Measurements from ENCODE around the gene CD3G. TPM values are rescaled to one million over a fixed set of nuclear protein-coding genes. Genes with fewer than 3 reads are reported as not detected.

CD3G gene
- polyA plus RNA-seq, 1 donor from 2014 or later, result 12.9 TPM

GRCh38 chr11:118314988-118315411, 29.1 kb upstream of the CD3G start:
- peaks cover 2% of the 10 kb centered on the region for H3K36me3 Mint-ChIP-seq
- no peaks in the 10 kb centered on the region for H3K27me3 Mint-ChIP-seq
- H3K27ac Mint-ChIP-seq, result peak overlapping the region in 2 of 3 donors; percentile 14 to 73
- peaks cover 44 to 59% (median 54%) of the 10 kb centered on the region in 3 donors for H3K4me1 Mint-ChIP-seq
- peak overlapping the region in 1 of 4 donors; percentile 89 for H3K4me3 Mint-ChIP-seq
- peaks cover 0 to 3% (median 0%) of the 10 kb centered on the region in 3 donors for H3K9me3 Mint-ChIP-seq

DNA sequence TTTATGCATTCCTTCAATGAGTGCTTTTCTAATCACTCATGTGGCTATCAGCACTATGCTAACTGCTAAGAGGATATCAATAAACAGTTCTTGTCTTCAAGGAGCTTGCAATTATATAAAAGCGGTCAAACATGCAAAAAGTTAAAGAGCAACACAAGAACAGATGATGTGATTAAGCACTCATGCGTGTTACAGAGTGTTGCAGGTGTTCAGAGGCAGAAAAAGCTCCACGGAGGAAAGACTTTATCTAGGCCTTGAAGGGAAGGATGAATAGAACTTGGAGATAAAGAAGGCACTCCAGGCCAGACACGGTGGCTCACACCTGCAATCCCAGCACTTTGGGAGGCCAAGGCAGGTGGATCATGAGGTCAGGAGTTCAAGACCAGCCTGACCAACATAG, 26.0 kb upstream of the CD3G start:
- Mint-ChIP-seq H3K27ac (peak overlapping the region in 2 of 3 donors; percentile 19 to 39), H3K4me3 (peak overlapping the region in 1 of 4 donors; percentile 51), H3K9me3 (no peaks in the 10 kb centered on the region)

GRCh38 chr11:118318581-118319336, 25.4 kb upstream of the CD3G start:
- H3K27ac Mint-ChIP-seq, result no peak overlapping the region
- no peaks in the 10 kb centered on the region for H3K9me3 Mint-ChIP-seq
- H3K27me3 Mint-ChIP-seq, result no peaks in the 10 kb centered on the region
- H3K36me3 Mint-ChIP-seq, result peaks cover 2% of the 10 kb centered on the region
- peaks cover 60 to 66% (median 62%) of the 10 kb centered on the region in 3 donors for H3K4me1 Mint-ChIP-seq
- peak overlapping the region in 1 of 4 donors; percentile 10 for H3K4me3 Mint-ChIP-seq

More for the DNA sequence above, 26.0 kb upstream of the CD3G start:
- H3K4me1 Mint-ChIP-seq, result peaks cover 55 to 68% (median 64%) of the 10 kb centered on the region in 3 donors
- no peaks in the 10 kb centered on the region for H3K27me3 Mint-ChIP-seq
- peaks cover 2% of the 10 kb centered on the region for H3K36me3 Mint-ChIP-seq

DNA sequence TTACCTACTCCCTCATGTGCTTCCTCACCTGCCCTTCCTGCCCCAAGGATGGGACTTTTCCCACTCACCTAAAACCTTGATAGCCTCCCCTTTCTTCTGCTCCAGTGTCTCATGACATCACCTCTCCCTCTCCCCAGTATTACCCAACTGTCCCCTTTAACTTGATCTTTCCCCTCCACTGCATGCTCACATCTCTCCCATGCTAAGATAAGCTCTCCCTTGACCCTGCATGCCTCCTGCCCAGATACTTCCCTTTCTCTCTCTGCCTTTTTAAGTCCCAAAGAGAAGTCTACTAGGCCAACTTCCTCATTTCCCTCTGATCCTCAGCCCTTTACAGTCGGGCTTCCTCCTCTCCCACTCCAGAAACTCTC, 24.8 kb upstream of the CD3G start:
- Mint-ChIP-seq H3K27ac (peak overlapping the region in 1 of 3 donors; percentile 2), H3K36me3 (peaks cover 2% of the 10 kb centered on the region), H3K4me1 (peaks cover 57 to 62% (median 61%) of the 10 kb centered on the region in 3 donors), H3K9me3 (no peaks in the 10 kb centered on the region), H3K27me3 (no peaks in the 10 kb centered on the region), H3K4me3 (peak overlapping the region in 2 of 4 donors; percentile 30 to 55)

DNA sequence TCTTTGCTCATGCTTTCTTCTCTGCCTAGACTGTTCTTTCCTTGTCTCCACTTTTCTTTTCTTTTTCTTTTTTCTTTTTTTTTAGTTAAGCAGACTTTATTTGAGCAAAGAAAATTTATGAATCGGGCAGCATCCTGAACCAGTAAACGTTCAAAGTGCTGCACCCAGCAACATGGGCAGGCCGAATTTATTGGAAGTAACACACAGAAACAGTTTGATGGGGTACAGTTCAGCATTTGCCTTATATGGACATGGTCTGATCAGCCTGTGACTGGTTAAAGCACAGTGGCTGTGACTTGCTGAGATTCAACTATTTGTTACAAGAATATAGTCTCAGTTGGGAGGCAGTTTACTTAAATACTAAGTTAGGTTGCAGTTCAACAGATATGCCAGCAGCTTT, 23.6 kb upstream of the CD3G start:
- peaks cover 50 to 61% (median 56%) of the 10 kb centered on the region in 3 donors for H3K4me1 Mint-ChIP-seq
- peaks cover 2% of the 10 kb centered on the region for H3K36me3 Mint-ChIP-seq
- H3K27ac Mint-ChIP-seq, result peak overlapping the region; percentile 4 to 72 (median 35)
- no peaks in the 10 kb centered on the region for H3K27me3 Mint-ChIP-seq
- no peak overlapping the region for H3K4me3 Mint-ChIP-seq
- no peaks in the 10 kb centered on the region for H3K9me3 Mint-ChIP-seq

DNA sequence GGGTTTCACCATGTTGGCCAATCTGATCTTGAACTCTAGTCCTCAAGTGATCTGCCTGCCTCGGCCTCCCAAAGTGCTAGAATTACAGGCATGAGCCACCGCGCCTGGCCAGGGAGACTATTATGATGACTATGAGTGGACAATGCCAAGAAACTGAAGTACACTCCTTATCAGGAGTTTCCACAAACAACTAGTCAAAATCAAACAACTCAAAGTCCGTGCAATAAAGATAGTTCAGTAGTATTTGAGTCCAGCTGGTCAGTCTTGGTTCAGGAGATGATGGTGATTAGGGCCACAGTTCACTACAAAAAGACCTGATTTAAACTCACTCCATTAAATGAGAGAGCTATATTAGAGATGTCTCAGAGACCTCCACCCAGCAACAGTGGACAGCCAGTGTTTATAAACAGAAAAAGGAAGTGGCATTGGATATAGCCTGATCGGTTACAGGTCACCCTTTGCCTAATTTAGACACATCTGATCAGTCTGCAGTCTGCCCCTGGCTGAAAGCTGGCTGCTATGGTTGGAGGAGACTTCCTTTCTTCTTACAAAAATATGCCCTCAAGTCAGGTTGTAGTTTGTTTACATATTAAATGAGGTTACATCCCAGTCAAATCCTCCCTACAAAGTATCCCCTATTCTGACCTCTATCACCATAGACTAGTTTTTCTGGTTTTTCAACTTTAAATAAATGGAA, 22.6 kb upstream of the CD3G start:
- H3K36me3 Mint-ChIP-seq, result no peaks in the 10 kb centered on the region
- H3K9me3 Mint-ChIP-seq, result no peaks in the 10 kb centered on the region
- no peaks in the 10 kb centered on the region for H3K27me3 Mint-ChIP-seq
- H3K4me3 Mint-ChIP-seq, result peak overlapping the region; percentile 12 to 90 (median 50)
- H3K4me1 Mint-ChIP-seq, result peaks cover 40 to 53% (median 46%) of the 10 kb centered on the region in 3 donors
- peak overlapping the region; percentile 55 to 91 (median 77) for H3K27ac Mint-ChIP-seq

GRCh38 chr11:118322721-118323120, 21.4 kb upstream of the CD3G start:
- Mint-ChIP-seq H3K4me3 (peak overlapping the region in 1 of 4 donors; percentile 56), H3K27ac (peak overlapping the region in 1 of 3 donors; percentile 91), H3K36me3 (no peaks in the 10 kb centered on the region), H3K9me3 (no peaks in the 10 kb centered on the region), H3K27me3 (no peaks in the 10 kb centered on the region), H3K4me1 (peaks cover 32 to 44% (median 38%) of the 10 kb centered on the region in 3 donors)

DNA sequence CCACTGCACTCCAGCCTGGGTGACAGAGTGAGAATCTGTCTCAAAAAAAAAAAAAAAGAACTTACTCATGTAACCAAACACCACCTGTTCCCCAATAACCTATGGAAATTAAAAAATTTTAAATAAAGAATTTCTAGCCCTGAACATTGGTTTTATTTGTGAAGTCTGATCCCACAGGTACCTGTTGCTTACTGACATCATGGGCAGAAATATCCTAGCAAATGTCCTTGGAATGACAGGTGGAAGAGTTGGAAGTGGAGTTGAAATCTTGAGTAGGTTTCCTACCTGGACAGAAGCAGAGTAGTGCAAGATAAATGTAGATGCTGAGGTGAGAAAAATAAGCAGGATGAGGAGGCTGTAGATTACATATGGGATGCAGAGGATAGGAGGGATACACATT, 18.9 kb upstream of the CD3G start:
- Mint-ChIP-seq H3K36me3 (no peaks in the 10 kb centered on the region), H3K4me3 (no peak overlapping the region), H3K4me1 (peaks cover 14 to 26% (median 18%) of the 10 kb centered on the region in 3 donors), H3K9me3 (no peaks in the 10 kb centered on the region), H3K27me3 (no peaks in the 10 kb centered on the region), H3K27ac (no peak overlapping the region)

- Mint-ChIP-seq H3K4me1 (peaks cover 0 to 4% (median 0%) of the 10 kb centered on the region in 3 donors), H3K36me3 (no peaks in the 10 kb centered on the region), H3K9me3 (no peaks in the 10 kb centered on the region), H3K4me3 (no peak overlapping the region), H3K27ac (no peak overlapping the region), H3K27me3 (no peaks in the 10 kb centered on the region)
These were observed 15.4 kb upstream of the CD3G start for GRCh38 chr11:118328745-118329144.

DNA sequence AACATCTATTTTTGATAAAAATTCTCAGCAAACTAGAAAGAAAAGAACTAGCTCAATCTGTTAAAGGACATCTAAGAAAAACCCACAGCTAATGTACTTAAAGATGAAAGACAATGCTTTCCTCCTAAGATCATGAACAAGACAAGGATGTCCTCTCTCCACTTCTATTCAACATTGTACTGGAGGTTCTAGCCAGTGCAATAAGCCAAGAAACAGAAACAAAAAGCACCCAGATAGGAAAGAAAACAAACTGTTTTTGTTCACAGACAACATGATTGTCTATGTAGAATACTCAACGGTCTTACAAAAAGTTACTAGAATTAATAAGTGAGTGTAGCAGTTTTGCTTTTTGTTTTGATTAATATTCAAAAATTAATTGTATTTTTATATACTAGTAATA, 9.4 kb upstream of the CD3G start:
- H3K27ac Mint-ChIP-seq, result no peak overlapping the region
- H3K9me3 Mint-ChIP-seq, result no peaks in the 10 kb centered on the region
- H3K4me1 Mint-ChIP-seq, result peaks cover 0 to 9% (median 8%) of the 10 kb centered on the region in 3 donors
- H3K36me3 Mint-ChIP-seq, result no peaks in the 10 kb centered on the region
- no peak overlapping the region for H3K4me3 Mint-ChIP-seq
- H3K27me3 Mint-ChIP-seq, result no peaks in the 10 kb centered on the region

GRCh38 chr11:118338637-118339061, 5.5 kb upstream of the CD3G start:
- Mint-ChIP-seq H3K9me3 (no peaks in the 10 kb centered on the region), H3K27me3 (no peaks in the 10 kb centered on the region), H3K4me1 (peaks cover 0 to 12% (median 9%) of the 10 kb centered on the region in 3 donors), H3K27ac (peak overlapping the region; percentile 7 to 95 (median 80)), H3K4me3 (peak overlapping the region in 3 of 4 donors; percentile 25 to 81 (median 62)), H3K36me3 (no peaks in the 10 kb centered on the region)

DNA sequence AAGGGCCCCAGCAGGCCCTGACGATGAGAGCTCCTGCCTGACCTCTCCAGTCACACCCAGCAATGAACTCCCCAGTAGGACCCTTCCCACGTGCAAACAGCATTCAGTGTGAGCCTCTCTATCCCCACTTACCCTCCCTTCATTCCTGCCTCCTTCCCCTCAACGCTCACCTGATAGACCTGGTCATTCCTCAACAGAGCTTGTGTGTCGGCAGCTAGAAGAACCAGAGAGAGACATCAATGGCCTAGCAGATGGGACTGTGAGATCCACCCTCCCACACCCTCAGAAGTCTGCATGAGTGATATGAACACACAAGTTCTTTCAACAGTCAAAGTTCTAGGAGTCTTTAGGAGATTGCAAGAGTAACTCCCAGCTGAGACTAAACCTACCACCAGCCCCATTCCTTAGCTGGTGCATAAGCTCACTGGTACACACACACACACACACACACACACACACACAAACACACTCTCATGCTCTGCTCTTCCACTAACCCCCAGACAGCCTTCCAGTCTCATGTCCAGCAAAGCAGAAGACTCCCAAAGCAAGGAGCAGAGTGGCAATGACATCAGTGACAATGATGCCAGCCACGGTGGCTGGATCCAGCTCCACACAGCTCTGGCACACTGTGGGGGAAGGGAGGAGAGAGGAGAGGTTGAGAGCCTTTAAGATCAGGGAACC, 4.7 kb upstream of the CD3G start:
- H3K27ac Mint-ChIP-seq, result peak overlapping the region in 2 of 3 donors; percentile 80 to 95
- H3K27me3 Mint-ChIP-seq, result no peaks in the 10 kb centered on the region
- H3K9me3 Mint-ChIP-seq, result no peaks in the 10 kb centered on the region
- no peaks in the 10 kb centered on the region for H3K36me3 Mint-ChIP-seq
- H3K4me1 Mint-ChIP-seq, result peaks cover 0 to 12% (median 9%) of the 10 kb centered on the region in 3 donors
- peak overlapping the region in 2 of 4 donors; percentile 55 to 81 for H3K4me3 Mint-ChIP-seq

- no peak overlapping the region for H3K27ac Mint-ChIP-seq
- H3K36me3 Mint-ChIP-seq, result no peaks in the 10 kb centered on the region
- H3K4me3 Mint-ChIP-seq, result peak overlapping the region in 2 of 4 donors; percentile 1 to 55
These were observed 3.7 kb upstream of the CD3G start for GRCh38 chr11:118340449-118340848.

DNA sequence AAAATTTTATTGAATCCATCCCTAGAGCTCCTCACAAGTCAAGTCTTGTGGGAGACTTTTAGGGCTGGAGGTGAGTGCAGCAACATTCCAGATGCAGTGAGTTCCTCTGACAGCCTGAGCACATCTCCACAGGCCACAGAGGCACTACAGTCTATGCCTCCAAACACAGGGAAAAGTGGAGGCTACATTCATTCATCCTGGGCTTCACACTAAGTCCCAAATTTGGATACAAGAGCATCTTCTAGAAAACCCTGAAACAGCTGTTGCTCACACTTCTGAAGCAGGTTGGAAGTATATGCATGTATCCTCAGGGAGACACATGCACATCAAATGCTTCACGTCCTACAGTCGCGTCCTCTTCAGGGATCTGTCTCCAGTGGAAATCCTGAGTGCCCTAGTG, 2.9 kb upstream of the CD3G start:
- no peaks in the 10 kb centered on the region for H3K36me3 Mint-ChIP-seq

More at GRCh38 chr11:118340449-118340848, 3.7 kb upstream of the CD3G start:
- Mint-ChIP-seq H3K4me1 (peaks cover 0 to 14% (median 10%) of the 10 kb centered on the region in 3 donors), H3K27me3 (peaks cover under 1% of the 10 kb centered on the region), H3K9me3 (no peaks in the 10 kb centered on the region)

More for the DNA sequence above, 2.9 kb upstream of the CD3G start:
- Mint-ChIP-seq H3K27me3 (peaks cover 3% of the 10 kb centered on the region), H3K4me3 (peak overlapping the region in 2 of 4 donors; percentile 71 to 84), H3K27ac (peak overlapping the region in 1 of 3 donors; percentile 48), H3K9me3 (no peaks in the 10 kb centered on the region), H3K4me1 (peaks cover 0 to 14% (median 10%) of the 10 kb centered on the region in 3 donors)

Data from IgD-negative memory B cell (primary cell).